ENCODE data around the gene TNS4.

DNA sequence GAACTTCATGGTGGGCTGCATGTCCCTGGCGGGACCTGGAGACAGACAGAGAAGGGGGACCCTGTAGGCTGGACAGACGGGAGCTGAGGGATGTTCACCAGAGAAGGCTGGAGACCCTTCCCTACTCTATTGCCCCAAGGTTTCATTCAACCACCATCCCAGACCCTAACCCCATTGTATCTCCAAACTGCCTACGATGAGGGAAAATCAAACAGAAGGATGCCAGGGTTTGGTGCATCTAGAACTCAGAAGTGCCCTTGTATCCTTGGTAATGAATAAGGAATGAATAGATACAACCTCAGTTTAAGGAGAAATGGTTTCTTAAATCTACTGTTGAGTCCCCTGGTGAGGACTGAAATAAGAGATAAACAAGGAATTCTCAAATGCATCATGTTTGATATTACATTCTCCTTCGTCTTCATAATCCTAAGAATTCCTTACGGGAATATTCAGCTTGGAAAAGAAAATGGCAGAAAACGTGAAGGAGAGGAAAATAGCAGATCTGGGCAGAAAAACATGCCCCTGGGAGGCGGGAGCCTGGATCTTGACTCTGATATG lies 16.4 kb downstream of the TNS4 start:
- TF ChIP-seq ZNF384 (IDR thresholded peaks at IDR 0.05) (no peak), SP1 (IDR thresholded peaks at IDR 0.05) (no peak), HDGF (IDR thresholded peaks at IDR 0.05; ENCODE audit: borderline replicate concordance) (no peak), SUZ12 (IDR thresholded peaks at IDR 0.05) (no peak), L3MBTL2 (conservative IDR thresholded peaks at IDR 0.05) (no peak), FOXK2 (IDR thresholded peaks at IDR 0.05) (no peak), FOXM1 (IDR thresholded peaks at IDR 0.05; ENCODE audit: borderline replicate concordance) (no peak), BHLHE40 (IDR thresholded peaks at IDR 0.05; ENCODE audit: borderline replicate concordance) (no peak), ARNT (IDR thresholded peaks at IDR 0.05) (no peak), FOXA1 (IDR thresholded peaks at IDR 0.05) (no peak), ELF4 (IDR thresholded peaks at IDR 0.05) (no peak), TARDBP (IDR thresholded peaks at IDR 0.05) (no peak), PKNOX1 (IDR thresholded peaks at IDR 0.05) (no peak), CTBP1 (IDR thresholded peaks at IDR 0.05; ENCODE audit: borderline replicate concordance) (no peak)
